ENCODE measurements around the gene USP48.
"Not testable (repeated sequence)": the region's sequence is repeated elsewhere in the genome, so short reads cannot be mapped to it uniquely, and the experiment has no call there.

Gene USP48

DNA sequence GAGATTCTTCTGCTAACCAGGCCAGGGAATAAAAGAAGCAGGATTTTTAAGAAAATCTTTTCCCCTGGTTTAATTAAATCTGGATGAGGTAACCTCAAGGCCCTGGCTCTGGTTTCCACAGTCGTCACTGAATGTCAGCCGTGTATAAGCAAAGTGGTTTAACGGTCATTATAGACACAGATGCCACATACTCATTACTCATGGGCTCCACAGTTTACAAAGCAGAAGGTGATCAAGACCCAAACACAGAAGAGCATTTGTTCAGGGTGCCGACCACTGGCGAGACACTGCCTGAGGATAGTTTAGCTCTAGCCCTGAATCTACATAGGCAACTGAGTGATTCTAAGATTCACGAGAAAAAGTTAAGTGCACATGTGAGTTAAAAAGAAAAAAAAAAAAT, 86.0 kb downstream of the USP48 start:
- DNase-seq (ENCODE audit: low spot score): no peak

DNA sequence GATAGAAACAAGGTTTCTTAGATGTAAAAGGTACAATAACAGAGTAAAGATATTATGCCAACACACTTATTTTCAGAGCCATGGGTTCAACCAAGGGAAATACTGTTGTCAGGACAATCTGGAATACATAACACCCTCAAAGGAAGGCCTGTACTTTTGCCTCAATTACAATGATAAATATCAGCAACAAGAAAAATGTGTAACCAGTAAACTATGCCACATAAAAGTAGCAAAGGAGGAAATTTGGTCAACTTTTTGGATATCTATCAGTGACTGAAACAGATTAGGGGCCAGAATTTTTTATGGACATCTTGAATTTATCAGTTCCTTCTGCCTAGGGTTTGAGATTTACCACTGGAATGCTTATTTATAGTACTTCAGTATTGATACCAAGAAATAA, 89.2 kb downstream of the USP48 start:
- no peak for DNase-seq (ENCODE audit: low spot score)

DNA sequence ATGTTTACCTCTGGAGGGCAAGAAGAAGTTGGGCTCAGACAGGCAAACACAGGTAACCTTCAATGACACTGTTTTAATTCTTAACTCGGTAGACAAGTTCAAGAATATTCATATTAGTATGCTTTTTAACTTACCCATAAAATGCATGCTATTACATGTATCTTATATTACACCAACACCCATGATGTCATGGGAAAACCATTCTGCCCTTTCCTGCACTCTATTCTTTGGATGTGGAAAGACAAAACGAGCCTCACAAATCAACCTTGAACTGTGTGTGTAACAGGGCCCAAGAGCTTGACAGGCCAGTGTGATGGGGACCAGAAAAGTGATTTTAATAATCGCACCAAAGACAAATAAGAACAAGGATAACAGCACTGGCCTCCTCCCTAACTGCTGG, 91.2 kb downstream of the USP48 start:
- no peak for DNase-seq (ENCODE audit: low spot score)

DNA sequence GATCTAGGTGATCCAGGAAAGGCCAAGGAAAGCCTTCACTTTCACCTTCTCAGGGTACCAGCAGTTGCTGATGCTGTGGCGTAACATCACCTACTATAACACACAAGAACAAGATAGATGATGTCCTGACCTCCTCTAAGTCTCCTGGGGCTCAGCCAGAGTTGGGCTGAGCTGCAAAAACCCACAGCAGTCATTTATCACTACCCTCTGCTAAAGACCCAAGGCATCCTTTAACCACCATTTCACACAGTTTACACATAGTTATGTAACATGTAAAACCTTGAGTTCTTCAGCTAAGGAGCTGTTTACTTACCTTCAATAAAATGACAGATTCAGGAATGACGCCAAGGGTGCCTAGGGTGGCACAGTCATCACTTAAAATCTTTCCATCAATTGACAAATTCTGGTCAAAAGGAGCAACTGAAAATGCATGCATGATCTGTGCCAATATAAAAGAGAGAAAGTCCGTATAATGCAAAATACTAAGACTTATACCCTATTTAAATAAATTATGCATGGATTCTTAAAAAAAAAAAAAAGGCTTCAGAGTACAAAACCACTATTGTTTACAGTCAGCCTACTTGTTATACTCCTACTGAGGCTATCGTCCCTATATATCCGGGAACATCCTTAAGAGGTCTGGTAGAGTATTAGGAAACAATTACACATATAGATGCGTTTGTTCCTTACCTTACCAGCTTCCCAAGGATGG, 93.1 kb downstream of the USP48 start:
- DNase-seq (ENCODE audit: low spot score): no peak

DNA sequence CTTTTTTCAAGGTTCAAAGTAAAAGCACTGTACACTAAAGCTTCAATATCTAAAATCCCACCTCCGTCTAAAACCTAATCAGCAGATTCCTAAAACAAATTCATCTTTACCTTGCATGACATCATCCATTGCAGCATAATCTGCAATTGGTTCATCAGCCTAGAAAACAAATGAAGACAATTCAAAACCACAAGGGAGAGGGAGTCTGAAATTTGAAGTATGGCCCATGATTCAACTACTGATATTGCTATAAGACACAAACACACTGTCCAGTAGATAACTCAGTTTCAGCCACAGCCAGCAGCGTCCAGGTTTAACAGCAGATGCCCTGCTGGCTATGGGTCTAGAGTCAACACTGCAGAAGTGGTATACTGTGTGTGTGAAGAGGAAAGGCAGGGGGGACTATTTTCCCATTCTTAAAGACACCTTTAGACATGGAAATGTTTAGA, 95.8 kb downstream of the USP48 start:
- DNase-seq (ENCODE audit: low spot score): no peak

DNA sequence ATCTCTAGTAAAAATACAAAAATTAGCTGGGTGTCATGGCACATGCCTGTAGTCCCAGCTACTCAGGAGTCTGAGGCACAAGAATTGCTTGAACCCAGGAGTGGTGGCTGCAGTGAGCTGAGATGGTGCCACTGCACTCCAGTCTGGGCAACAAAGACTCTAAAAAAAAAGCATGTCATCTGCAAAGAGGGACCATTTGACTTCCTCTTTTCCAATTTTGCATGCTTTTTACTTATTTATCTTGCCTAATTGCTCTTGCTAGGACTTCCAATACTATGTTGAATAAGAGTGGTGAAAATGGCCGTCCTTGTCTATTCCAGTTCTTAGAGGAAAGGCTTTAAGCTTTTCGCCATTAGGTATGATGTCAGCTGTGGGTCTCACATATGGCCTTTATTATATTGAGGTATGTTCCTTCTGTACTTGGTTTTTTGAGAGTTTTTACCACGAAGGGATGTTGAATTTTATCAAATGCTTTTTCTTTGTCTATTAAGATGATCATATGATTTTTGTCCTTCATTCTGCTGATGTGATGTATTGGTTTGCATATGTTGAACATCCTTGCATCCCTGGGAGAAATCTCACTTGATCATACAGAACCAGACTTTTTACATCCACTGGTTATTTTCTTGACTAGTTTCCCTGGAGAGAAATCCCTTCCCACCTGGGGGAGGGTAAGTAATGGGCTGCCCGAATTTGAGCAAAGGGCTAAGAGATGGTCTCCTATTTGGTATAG, 96.8 kb downstream of the USP48 start:
- no peak for DNase-seq (ENCODE audit: low spot score)

DNA sequence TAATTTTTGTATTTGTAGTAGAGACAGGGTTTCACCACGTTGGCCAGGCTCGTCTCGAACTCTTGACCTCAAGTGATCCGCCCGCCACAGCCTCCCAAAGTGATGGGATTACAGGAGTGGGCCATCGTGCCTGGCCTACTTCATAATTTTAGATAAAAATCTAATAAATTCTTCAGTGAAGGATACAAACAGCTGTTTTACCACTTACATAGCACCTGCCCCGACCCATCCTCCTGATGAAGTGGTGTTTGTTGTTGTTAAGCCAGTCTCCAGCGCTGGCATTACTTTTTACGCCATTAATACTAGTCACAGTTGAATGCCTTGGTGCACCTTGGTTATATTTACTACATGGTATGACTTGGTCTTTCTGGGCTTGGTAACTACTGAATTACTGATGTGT, 101.5 kb downstream of the USP48 start:
- DNase-seq (ENCODE audit: low spot score): no peak

DNA sequence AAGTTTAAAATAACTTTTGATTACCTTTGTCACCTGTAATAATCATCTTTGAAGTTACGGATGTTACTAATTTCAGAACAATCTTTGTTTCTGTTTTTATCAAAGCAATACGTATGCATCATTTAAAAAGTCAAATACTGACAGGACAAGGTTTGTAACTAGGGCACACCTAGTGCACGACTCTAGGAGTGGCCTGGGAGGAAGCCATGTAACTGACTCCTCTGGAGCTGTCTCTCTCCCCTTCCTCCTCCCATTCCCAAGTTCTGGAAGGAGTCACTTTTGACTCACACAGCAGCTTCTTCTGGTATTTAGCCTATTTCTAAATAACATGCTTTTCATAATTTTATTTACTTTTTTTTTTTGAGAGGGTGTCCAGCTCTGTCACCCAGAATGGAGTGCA, 102.0 kb downstream of the USP48 start:
- no peak for DNase-seq (ENCODE audit: low spot score)

DNA sequence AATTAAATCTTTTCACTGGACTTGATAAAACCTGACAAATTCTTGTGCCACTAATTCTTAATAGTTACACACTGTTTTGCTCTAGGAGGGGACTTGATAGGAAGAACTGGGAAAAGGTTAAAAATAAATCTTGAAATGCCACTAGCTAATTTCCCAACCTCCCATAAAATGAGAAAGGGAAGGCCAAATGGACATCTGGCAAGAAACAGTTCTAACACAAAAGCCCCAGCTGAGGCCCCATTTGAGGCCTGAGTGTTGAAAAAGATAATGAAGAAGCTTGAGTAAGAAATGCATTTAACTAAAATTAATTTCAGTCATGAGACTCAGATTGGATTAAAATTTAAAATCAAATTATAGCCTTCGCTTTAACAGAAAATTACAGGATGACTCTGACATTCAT, 102.6 kb downstream of the USP48 start:
- DNase-seq (ENCODE audit: low spot score): no peak

DNA sequence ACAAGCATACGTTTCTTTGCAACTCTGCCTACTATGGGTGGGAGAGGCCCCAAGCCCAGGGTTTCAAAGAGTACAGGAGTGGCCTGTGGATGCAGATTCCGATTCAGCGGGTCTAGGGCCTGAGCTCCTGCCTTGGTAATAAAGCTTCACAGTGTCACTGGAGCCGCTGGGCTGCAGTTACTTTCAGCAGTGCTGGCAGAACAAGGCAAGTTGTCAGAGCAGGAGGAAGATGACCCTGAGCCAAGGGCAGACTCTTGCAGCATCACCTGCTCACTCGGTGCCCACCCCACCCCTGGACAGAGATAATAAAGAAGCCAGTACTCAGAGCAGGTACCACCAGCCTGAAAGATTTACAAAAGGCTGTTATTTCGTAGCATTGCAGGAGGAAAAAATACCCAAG, 105.8 kb downstream of the USP48 start:
- DNase-seq (ENCODE audit: low spot score): no peak

DNA sequence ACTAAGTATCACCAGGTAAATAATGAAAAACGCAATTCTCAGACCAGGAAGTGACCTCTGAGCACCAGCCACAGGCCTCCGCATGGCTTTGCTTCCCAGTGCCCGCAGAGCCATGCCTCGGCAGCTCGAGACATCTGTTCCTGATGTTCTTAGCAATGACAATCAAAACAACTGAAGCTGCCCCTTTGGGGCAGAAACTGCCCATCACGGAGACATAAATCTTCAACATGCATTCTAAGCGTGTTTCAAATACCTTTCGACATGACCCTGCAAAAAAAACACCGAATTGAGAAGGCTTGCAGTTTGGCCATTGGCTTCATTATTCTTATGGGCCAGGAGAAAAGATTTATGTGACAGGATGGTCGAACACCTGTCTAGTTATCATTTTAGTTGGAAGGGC, 108.0 kb downstream of the USP48 start:
- DNase-seq (ENCODE audit: low spot score): no peak

DNA sequence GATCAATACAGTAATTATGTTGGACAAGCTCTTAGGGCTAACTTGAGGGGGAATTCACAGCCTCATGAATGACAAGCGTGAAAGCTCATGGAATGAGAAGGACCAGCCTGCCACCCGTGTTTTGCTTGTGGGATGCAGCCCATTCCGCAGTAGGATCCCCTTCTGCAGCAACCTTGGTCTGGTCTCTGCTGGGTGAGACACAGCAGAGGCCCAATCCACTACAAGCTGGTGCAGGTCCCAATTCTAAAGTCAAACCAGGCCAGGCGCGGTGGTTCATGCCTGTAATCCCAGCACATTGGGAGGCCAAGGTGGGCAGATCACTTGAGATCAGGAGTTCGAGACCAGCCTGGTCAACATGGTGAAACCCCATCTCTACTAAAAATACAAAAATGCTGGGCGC, 109.1 kb downstream of the USP48 start:
- DNase-seq (ENCODE audit: low spot score): not testable (repeated sequence)

DNA sequence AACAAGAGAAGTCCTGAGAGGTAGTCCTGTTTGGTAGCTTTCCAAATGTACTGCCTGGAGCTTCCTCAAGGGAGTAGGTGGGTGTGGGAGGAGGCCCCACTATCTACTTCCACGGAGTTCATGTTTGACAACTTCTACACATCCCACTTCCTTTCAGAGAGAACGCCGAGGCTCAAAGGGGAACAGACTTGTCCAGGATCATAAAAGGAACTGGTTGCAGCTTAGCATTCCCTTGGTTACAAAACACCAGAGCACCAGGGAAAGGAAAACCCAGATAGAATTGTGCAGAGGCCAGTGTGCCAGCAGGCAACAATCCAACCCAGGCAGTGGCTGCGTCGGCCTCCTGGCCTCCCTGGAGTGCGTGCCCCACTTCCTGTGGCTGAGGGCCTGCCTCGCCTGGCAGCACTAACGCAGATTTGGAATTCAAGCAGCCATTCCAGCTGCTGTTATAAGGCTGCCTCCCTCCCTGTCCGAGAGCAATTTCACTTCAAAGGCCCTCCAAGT, 109.6 kb downstream of the USP48 start:
- no peak for DNase-seq (ENCODE audit: low spot score)

DNA sequence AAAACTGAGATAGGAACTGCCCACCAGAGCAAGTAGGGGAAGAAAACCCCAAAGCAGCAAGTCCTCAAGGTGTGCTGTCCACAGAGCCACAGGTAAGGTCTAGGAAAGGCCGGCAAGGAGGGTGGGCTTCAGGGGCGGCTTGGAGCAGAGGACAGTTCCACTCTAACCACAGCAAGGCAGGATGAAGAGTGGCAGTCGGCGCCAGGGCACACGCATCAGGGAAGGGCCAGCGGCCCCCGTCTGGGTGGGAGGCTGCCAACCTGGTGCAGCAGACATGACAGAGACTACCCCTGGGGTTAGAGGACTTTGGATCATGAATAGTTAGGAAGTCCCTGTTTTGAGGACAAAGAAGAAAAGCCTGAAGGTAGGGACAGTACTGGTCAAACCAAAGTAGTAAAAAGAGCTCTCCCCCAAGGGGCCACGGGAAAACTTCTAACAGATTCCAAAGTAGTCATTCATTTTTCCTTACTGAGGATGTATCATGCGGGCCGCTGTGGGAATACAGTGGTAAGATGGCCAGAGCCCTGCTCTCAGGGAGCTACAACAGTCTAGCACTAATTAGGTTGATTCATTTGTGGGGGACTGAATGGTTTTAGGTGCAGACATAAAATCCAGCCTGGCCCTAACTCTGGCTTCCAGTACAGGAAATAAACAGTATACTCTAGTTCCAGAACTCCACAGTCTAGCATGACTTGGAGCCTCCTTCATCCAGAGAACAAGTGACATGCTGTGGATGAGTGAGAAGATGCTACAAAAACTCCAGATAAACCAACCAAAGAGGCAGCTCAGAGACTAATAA, 110.3 kb downstream of the USP48 start:
- no peak for DNase-seq (ENCODE audit: low spot score)

DNA sequence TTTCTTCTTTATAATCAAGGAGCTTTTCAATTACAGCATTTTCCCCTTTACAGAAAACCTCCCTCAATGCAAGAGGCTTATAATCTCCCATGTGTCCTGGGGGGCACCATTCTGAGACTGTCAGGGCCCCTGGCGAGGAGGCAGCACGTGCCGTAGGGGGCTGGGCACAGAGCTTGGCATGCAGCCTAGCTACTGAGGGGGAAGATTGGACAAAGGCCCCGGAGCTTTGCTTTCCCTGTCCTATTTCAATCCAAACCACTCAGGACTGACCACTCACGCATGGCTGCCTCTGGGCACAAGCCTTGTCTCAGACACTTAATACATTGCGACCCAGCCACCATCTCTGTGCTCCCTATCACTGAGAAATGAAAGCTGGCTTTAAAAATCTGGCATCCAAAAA, 111.0 kb downstream of the USP48 start:
- no peak for DNase-seq (ENCODE audit: low spot score)

DNA sequence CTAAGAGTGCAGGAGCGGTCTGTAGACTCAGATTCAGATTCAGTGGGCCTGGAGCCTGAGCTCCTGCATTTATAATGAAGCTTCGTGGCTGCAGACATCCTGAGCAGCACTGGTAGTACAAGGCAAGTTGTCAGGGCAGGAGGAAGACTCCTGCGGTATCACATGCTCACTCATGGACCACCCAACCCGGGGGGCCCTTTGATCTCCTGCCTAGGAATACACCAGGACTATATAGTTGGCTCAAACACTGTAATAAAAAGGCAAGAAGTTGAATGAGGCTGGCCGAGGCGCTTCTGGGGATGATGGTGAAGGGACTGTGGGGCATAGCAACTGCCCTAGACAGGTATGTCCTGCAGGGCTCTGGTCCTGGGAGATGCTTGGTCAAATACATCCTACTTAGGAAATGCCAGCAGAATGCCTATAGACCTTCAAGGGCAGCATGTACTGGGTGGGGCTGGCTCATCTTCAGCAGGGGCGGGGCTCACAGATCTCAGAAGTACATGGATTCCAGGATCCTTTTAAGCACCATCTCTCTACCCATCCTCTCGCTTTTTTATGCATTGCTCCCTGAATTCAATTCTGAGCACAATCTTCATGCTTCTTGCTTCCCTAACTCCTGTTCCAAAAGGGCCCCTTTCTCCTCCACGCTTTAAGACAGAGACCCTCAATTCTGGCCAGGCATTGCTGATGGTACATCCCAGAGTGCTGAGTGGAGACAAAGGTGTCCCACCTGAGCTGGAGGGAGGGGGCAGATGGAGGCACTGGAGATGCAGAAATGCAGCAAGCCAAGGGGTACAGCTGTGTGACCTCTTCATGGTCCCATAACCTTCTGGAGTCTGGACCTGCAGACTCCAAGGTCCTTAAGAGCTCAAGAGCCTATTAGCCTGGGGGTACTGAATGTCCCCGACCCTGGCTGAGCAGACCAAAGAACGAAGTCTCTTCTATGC, 111.7 kb downstream of the USP48 start:
- DNase-seq (ENCODE audit: low spot score): no peak

DNA sequence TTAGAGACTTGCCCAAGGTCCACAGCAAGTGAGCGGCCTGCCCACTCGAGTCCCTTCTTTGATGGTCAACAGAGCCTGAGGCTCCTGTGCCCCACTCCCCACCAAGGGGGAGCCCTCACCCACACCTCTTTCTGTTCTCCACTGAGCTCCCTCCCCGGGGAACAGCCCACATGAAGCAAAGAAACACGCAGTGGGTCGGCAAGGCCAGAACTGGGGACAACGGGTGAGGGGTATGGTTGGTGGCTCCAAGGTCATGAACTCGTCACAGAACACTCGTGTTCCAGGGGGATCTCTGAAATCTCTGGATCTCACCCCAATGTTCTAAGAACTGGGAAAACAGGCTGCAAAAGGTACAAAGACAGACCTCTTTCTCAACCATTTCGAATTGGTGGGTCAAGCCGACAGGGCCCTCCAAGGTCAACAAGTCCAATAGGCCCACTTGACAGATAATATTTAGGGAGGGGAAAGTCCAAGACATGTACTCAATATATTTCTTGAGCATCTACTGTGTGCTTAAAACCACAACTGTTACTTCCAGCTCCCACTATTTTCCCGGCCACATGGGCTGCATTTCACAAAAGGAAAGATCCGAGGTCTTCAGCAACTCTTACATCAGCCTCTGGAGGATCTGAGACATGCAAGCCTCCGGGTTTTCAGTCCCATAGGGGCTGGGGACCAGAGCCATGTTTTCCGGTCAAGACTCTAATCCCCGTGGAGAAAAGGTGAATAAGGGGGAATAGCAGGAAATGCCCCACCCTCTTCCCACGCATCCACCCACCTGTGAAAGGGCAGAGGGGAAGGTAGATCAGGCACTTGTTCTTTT, 112.7 kb downstream of the USP48 start:
- DNase-seq (ENCODE audit: low spot score): no peak

DNA sequence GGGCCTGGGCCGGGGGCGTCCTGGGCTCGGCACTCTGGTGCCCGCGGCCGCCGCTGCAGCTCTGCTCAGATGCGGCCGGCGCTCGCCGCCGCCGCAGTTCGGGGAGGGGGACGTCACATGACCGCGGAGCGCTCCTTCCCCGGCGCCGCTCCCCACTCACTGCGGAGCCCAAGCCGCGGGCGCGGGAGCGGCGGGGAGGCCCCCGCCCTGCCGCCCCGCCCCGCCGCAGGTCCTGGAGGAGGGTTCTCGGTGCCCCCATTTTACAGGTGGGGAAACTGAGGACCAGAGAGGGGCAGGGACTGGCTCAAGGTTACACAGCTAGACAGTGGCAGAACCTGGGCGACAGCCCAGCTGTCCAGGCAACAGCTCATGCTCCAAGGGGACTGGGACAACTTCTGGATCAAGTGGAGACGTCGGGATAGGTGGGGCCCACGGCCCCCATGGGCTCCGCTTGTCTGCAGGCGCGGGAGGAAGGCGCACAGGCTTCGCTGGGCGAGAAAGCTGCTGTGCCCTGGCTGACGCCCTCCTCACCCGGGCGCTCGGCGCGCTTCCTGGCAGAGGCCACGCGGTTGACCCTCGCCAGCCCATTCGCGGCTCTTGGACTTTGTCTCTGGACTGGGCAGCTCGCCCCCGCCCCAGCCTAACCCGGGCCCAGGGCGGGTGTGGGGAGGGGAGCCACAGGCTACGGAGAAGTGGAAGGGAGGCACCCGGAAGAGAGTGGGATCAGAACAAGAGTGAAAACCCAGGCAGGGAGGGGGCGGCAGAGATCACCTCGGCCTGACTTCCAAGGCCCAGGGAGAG, 113.5 kb downstream of the USP48 start, which contains the start of gene RAP1GAP:
RAP1GAP (minus strand) TSS at position 100 of the 801 bp plus-strand sequence. CDS start 49,325 bp downstream, outside the sequence.
- DNase-seq (ENCODE audit: low spot score): no peak

DNA sequence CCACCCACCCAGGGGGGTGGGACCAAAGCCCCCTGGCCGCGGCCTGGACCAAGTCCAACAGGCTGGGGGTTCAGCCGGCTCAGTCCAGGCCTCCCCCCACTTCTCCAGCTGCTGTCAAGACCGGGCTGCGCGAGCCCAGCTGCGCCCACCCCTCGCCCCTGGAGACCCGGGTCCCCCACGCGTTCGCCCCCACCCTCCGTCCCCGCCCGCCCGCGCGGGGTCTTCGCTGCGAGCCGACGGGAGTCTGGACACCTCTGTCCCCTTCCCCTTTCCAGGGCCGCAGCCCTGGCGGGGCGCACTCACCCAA, 114.0 kb downstream of the USP48 start:
- DNase-seq (ENCODE audit: low spot score): no peak

Data from NAMALWA (cell line).